HPDE6-E6E7 (cell line): ENCODE results near the gene NYNRIN.

ENCODE experiments used
- DNase-seq: peaks from one replicate; pipeline ENCODE4 v3.0.0; 2011; ENCODE audit warnings: missing footprints; ENCODE audit errors: extremely low spot score

The NYNRIN gene

GRCh38 chr14:24392325-24393091 is 6.3 kb upstream of the NYNRIN start:
- DNase-seq, result peak; percentile 79

- DNase-seq, result no peak
Measured at GRCh38 chr14:24394275-24394674, 4.5 kb upstream of the NYNRIN start.

- DNase-seq, result peak; percentile 43
Measured at GRCh38 chr14:24395609-24396582, 2.9 kb upstream of the NYNRIN start.

DNA sequence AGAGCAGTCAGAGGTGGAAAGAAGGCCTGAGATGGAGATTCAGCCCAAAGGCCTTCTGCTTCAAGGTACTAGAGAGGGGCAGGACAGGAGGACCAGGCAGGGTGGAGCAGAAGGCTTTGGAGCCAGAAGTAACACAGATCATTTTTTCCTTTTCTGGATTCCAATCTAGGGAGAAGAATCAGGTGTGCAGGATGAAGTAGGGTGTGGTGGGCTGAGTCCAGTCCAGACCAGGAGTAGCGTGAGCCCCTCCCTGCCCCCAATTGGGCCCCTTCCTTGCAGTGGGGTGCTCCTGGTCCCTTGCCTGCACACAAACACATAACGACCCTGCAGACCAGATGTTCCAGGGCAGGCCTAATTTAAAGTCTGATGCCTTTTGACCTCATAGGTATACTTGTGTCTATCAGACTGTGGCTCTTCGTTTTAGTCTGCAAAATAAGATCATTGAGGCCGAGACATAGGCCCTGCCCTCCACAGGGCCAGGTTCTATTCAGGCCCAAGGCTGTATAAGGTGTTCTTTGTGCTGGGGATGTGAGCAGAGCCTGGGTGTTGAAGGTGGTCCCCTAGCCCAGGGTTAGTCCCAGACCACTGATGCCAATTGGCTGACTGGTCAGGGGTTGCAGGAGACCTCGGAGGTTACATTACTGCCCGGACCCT is 1.0 kb upstream of the NYNRIN start:
- no peak for DNase-seq

DNA sequence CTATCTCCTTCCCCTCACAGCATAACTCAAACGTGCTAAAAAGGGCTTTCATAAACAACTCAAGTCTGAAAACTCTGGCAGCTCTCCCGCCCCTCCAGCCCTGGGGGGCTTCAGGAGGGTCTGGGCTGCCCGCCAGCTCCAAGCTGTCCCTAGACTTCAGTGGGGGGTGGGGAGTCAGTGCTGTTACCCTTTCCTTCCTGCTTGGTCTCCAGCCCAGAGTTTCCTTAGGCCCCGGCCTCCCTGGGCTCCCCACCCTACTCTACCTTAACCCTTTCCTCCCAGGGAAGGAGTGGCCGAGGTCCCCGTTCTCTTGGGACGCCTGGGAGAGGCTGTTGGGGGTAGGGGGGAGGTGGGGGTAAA is 530 bp upstream of the NYNRIN start:
- no peak for DNase-seq

- no peak for DNase-seq
Measured at GRCh38 chr14:24399447-24399822, 632 bp downstream of the NYNRIN start.

DNA sequence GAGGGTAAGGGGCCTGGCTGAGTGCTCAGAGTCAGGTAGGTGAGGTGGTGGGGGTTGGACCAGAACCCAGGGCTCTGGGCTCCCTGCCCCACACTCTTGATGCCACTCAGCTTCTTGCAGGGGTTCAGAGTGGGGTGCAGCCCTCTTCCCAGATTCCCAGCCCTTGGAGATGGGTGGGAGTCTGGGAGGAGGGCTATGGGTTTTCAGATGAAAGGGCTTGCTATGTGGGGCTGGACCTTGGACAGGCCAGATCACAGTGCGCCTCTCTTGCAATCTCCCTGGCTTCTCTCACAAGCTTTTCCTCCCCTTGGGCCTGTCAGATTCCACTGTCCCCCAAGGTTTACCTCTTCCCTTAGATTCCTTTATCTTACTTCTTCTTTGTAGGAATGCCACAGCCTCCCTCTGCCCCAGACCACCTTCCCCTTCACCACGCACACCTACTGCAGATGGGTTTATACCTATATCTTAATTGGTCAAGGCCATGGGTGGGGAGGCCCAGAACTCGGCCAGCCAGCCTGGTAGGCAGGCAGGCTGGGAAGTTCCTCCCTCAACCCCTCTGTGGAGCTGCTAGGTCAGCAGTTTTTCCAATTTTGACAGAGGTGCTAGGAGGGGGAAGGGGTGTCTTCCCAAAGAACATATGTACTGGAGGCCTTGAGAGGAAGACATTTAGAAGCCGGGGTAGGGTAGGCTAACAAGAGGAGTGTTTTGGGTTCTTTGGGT is 1.4 kb downstream of the NYNRIN start:
- DNase-seq, result no peak

GRCh38 chr14:24401810-24402702 is 3.3 kb downstream of the NYNRIN start:
- DNase-seq, result no peak

GRCh38 chr14:24403294-24403998 is 4.6 kb downstream of the NYNRIN start:
- DNase-seq, result no peak

DNA sequence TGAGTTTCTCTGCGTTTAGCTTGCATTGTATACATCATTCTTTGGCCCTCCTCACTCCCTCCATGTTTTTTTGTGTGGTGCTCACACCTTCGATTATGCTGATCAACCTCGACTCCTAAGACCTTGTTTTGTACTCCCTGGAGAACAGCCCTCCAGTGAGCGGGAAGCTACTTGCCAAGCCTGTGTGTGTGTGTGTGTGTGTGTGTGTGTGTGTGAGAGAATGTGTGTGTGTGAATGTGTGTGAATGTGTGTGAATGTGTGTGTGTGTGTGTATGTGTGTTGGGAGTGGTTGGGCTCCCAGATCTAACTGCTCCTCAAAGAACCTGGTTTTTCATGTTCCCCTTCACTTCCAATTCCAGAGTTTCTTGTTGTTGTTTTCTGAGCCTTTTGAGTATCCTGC is 6.0 kb downstream of the NYNRIN start:
- DNase-seq, result no peak

- no peak for DNase-seq
Measured at GRCh38 chr14:24406416-24406815, 7.6 kb downstream of the NYNRIN start.

DNA sequence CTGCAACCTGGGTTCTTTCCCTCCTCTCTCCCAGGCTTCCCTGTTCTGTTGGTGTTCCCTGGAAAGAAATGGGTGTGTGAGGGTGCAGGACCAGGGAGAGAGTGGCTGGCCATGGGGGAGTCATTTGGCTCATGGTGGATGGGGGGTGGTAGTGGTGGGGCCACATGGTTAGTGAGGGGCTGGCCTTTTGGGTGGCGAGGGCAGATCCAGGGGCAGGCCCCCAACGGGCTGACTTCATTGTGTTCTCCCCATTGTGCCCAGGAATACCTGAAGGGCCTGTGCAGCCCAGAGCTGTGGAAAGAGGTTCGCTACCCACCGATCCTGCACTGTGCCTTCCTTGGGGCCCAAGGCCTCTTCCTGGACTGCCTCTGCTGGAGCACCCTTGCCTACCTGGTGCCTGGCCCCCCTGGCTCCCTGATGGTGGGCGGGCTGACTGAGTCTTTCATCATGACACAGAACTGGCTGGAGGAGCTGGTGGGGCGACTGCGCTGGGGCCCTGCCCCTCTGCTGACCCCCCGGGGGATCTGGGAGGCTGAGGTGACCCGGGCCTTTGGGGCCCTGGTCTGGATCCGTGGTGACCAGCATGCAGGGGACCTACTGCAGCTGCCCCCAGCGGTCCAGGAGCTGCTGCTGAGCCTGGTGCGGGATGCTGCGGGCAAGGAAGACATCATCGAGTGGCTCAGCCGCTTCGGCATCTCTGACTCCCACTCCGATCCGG is 9.0 kb downstream of the NYNRIN start:
- DNase-seq, result no peak

DNA sequence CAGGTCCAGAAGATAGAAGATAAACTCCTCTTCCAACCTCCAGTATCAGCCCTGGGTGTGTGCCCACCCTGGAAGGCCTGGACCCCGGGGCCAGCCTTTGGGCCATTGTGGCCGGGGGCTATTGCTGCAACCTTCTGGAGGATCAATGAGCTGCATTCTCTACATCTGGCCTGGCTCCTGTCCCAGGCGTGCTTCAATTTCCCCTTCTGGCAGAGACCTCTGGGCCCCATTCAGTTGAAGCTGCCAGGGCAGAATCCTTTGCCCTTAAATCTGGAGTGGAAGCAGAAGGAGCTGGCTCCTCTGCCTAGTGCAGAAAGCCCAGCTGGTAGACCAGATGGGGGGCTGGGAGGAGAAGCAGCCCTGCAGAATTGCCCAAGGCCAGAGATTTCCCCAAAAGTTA is 10.0 kb downstream of the NYNRIN start:
- no peak for DNase-seq

DNA sequence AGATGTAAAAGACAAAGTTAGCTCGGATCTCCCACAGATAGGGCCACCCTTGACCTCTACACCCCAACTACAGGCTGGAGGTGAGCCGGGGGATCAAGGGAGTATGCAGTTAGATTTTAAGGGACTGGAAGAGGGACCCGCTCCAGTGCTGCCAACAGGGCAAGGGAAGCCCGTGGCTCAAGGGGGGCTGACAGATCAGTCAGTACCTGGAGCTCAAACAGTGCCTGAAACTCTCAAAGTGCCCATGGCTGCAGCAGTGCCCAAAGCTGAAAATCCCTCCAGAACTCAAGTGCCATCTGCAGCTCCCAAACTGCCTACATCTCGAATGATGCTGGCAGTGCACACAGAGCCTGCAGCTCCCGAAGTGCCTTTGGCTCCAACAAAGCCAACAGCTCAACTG is 10.4 kb downstream of the NYNRIN start:
- no peak for DNase-seq

DNA sequence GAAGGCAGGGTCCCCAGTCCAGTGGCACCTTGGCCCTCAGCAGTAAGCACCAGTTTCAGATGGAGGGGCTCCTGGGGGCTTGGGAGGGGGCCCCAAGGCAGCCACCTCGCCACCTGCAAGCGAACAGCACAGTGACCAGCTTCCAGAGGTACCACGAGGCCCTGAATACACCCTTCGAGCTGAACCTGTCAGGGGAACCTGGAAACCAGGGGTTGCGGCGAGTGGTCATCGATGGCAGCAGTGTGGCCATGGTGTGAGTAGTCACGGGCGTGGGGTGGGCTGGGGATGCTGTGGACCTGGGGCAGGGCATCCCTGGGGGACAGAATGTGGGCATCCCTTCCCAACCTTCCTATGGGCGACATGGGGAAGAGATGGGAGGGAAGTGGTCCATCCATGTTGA is 11.2 kb downstream of the NYNRIN start:
- DNase-seq, result no peak

DNA sequence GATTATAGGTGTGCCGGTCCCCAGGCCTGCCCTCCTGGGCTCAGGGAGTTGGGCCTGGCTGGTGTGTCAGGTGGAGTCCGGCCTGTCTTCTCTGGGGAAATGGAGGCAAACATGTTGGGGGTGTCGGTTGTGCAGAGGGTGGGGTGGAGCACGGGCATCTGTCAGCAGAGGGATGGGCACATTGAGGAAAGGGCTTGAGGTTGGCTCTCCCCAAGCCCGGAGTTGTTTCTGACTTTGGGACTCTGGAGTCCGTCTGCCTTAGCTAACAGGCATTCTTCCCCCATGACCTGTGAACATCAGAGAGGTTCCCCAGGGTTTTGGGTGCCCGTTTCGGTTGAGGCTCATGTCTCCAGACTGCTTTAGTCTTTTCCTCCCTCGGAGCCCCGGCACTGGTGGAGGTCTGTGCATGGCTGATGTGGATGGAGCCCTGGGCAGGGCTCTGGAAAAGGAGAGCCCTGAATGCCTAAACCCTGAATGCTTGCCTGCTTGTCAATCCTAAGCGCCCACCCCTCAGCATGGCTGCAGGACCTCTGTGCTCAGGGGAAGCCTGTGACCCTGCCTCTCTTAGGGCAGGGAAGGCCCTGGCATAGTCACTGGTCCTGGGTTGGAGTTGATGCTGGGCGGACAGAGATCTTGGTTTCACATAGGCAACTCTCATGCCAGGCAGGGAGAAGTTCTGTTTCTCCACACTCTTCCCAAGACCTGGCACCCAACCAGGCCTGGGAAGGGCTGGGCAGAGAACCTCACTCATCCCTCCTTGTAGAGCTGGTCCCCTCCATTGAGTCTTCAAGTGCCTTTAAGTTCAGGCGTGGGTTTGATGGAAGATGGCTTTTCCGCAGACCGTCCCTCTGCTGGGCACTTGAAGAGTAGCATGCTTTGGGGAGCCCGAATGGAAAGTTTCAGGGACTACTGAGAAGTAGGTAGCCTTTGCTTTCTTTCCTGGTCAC is 12.9 kb downstream of the NYNRIN start:
- DNase-seq, result peak; percentile 34

- DNase-seq, result no peak
Measured at GRCh38 chr14:24414077-24414476, 15.3 kb downstream of the NYNRIN start.

DNA sequence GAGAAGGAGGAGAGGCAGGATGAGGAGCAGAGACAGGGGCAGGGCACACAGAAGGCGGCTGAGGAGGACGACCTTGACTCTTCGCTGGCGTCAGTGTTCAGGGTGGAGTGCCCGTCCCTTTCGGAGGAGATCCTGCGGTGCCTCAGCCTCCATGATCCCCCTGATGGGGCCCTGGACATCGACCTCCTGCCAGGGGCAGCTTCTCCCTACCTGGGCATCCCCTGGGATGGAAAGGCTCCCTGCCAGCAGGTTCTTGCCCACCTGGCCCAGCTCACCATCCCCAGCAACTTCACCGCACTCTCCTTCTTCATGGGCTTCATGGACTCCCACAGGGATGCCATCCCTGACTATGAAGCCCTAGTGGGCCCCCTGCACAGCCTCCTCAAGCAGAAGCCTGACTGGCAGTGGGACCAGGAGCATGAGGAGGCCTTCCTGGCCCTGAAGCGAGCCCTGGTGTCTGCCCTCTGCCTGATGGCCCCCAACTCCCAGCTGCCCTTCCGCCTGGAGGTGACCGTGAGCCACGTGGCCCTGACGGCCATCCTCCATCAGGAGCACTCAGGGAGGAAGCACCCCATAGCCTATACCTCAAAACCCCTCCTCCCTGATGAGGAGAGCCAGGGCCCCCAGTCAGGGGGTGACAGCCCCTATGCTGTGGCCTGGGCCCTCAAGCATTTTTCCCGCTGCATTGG is 16.1 kb downstream of the NYNRIN start:
- DNase-seq, result no peak
